Epithelial cell of esophagus (primary cell): ENCODE measurements around the gene COG7.
"Not testable (repeated sequence)": the region's sequence is repeated elsewhere in the genome, so short reads cannot be mapped to it uniquely, and the experiment has no call there.

Experiments
- DNase-seq: peaks from one replicate; pipeline ENCODE4 v3.0.0; 2010; ENCODE audit warnings: low read depth
- H3K4me3 ChIP-seq: 2 replicates; pipeline ENCODE4 v1.5.1; 2011; ENCODE audit warnings: mild to moderate bottlenecking, low read length, control low read depth
- CTCF ChIP-seq: IDR thresholded peaks from 2 replicates; pipeline ENCODE4 v1.5.1; 2011; ENCODE audit warnings: low read depth, mild to moderate bottlenecking, low read length, control low read depth, inconsistent platforms; ENCODE audit not compliant: insufficient read depth; ENCODE audit errors: missing control alignments

The COG7 gene

GRCh38 chr16:23453338-23454052 lies 506 bp upstream of the COG7 start:
- peak overlapping the region; percentile 96 for H3K4me3 ChIP-seq
- no peak for DNase-seq

GRCh38 chr16:23452221-23452571 lies 793 bp downstream of the COG7 start:
- peak overlapping the region; percentile 96 for H3K4me3 ChIP-seq
- no peak for DNase-seq
- TF ChIP-seq CTCF = no peak

More at GRCh38 chr16:23453338-23454052, 506 bp upstream of the COG7 start:
- TF ChIP-seq CTCF = no peak

- H3K4me3 ChIP-seq = no peak overlapping the region
- no peak for TF ChIP-seq CTCF
- peak; percentile 23 for DNase-seq
These were observed 4.6 kb downstream of the COG7 start for GRCh38 chr16:23448392-23448791.

GRCh38 chr16:23437542-23437941 lies 15.4 kb downstream of the COG7 start:
- not testable (repeated sequence) for DNase-seq

GRCh38 chr16:23436951-23437350 lies 16.0 kb downstream of the COG7 start:
- DNase-seq = no peak
- TF ChIP-seq CTCF = no peak
- no peak overlapping the region for H3K4me3 ChIP-seq

More at GRCh38 chr16:23437542-23437941, 15.4 kb downstream of the COG7 start:
- not testable (repeated sequence) for H3K4me3 ChIP-seq

- H3K4me3 ChIP-seq = no peak overlapping the region
- DNase-seq = peak; percentile 62
- peak; percentile 83 for TF ChIP-seq CTCF
These were observed 17.5 kb downstream of the COG7 start for GRCh38 chr16:23435500-23435899.

GRCh38 chr16:23434380-23434779 lies 18.6 kb downstream of the COG7 start:
- no peak overlapping the region for H3K4me3 ChIP-seq
- peak; percentile 84 for DNase-seq
- peak; percentile 81 for TF ChIP-seq CTCF
